HepG2 (cell line): Measurements from ENCODE around the gene ZMYND8. TPM values are rescaled to one million over a fixed set of nuclear protein-coding genes. Genes with fewer than 3 reads are reported as not detected.

Experiments
- DPF2 ChIP-seq: sonication (generic); formaldehyde crosslinking; IDR thresholded peaks from 2 replicates; pipeline ENCODE4 v1.4.0; 2020; ENCODE audit warnings: mild to moderate bottlenecking, low read depth, missing genetic modification reagents, borderline replicate concordance
- NR1H2 ChIP-seq: sonication (generic); formaldehyde crosslinking; IDR thresholded peaks from 2 replicates; pipeline ENCODE4 v1.8.1; 2022; ENCODE audit warnings: low read depth, missing genetic modification reagents, borderline replicate concordance
- TARDBP ChIP-seq: sonication (generic); formaldehyde crosslinking; IDR thresholded peaks from 2 replicates; pipeline ENCODE4 v1.8.0; 2022; ENCODE audit warnings: mild to moderate bottlenecking, missing genetic modification reagents
- YEATS4 ChIP-seq: sonication (generic); formaldehyde crosslinking; IDR thresholded peaks from 2 replicates; pipeline ENCODE4 v1.4.0; 2020; ENCODE audit warnings: missing genetic modification reagents, borderline replicate concordance
- ZFP36L1 ChIP-seq: sonication (generic); formaldehyde crosslinking; IDR thresholded peaks from 2 replicates; pipeline ENCODE4 v1.8.0; 2022; ENCODE audit warnings: mild to moderate bottlenecking, missing genetic modification reagents, moderate library complexity
- ZFP36L2 ChIP-seq: sonication (generic); formaldehyde crosslinking; IDR thresholded peaks from 2 replicates; pipeline ENCODE4 v1.4.0; 2020; ENCODE audit warnings: missing genetic modification reagents
- ZFP37 ChIP-seq: sonication (generic); formaldehyde crosslinking; IDR thresholded peaks from 2 replicates; pipeline ENCODE4 v1.4.0; 2020; ENCODE audit warnings: missing genetic modification reagents, borderline replicate concordance
- ZNF326 ChIP-seq: sonication (generic); formaldehyde crosslinking; IDR thresholded peaks from 2 replicates; pipeline ENCODE4 v1.4.0; 2020; ENCODE audit warnings: missing genetic modification reagents, borderline replicate concordance
- ZSCAN9 ChIP-seq: IDR thresholded peaks from 2 replicates; pipeline ENCODE4 v1.6.1; 2016; ENCODE audit warnings: borderline replicate concordance
- polyA plus RNA-seq, 8 experiments: library from polyadenylated mRNA; depleted of rRNA in 3 of 8; stranded (reverse) in 7 of 8; unstranded in 1 of 8; fragments of >200 nt; fragmentation: Illumina TruSeq in 4 of 8; extraction: Trizol in 4 of 8; gene quantifications; 2 replicates each; pipeline versions ENCODE4 v1.2.1 to v1.2.3, GENCODE V29; 2011 to 2016; ENCODE audit warnings: low read depth in 4 of 8, missing spikeins in 1 of 8, mixed read lengths in 1 of 8; ENCODE audit not compliant: insufficient read depth in 1 of 8
- total RNA-seq, 5 experiments: library from RNA; depleted of rRNA; stranded (reverse); fragments of >200 nt; fragmentation: Illumina TruSeq; extraction: Trizol; gene quantifications; 2 replicates each; pipeline ENCODE4 v1.2.3, GENCODE V29; 2016; ENCODE audit warnings: low read depth in 1 of 5
- TF ChIP-seq, protein P1 (sequence below), 2 experiments: fragments of 450-650 bp in 1 of 2; sonication (generic) in 1 of 2; formaldehyde crosslinking; IDR thresholded peaks; 2 replicates each; pipeline versions ENCODE4 v1.5.0 to v1.8.0; 2020 to 2022; ENCODE audit warnings: mild to moderate bottlenecking in 1 of 2, missing genetic modification reagents in 1 of 2
- TF ChIP-seq, protein P2 (sequence below): sonication (generic); formaldehyde crosslinking; IDR thresholded peaks from 2 replicates; pipeline ENCODE4 v1.4.0; 2020; ENCODE audit warnings: missing genetic modification reagents
- TF ChIP-seq, protein P3 (sequence below): IDR thresholded peaks from 2 replicates; pipeline ENCODE4 v1.4.0; 2020; ENCODE audit warnings: mild to moderate bottlenecking, missing genetic modification reagents
- TF ChIP-seq, protein P4 (sequence below): sonication (generic); formaldehyde crosslinking; IDR thresholded peaks from 2 replicates; pipeline ENCODE4 v1.8.1; 2023; ENCODE audit warnings: missing genetic modification reagents, mild to moderate bottlenecking, borderline replicate concordance
- TF ChIP-seq, protein P5 (sequence below): sonication (generic); formaldehyde crosslinking; conservative IDR thresholded peaks from 2 replicates; pipeline ENCODE4 v1.4.0; 2020; ENCODE audit warnings: missing genetic modification reagents

The ZMYND8 gene
- total and polyA plus RNA-seq, 2 of the 13 experiments (the other 11 are each of a cell fraction or from before 2014, with no cell fraction given), result 53.9 to 84.7 TPM

DNA sequence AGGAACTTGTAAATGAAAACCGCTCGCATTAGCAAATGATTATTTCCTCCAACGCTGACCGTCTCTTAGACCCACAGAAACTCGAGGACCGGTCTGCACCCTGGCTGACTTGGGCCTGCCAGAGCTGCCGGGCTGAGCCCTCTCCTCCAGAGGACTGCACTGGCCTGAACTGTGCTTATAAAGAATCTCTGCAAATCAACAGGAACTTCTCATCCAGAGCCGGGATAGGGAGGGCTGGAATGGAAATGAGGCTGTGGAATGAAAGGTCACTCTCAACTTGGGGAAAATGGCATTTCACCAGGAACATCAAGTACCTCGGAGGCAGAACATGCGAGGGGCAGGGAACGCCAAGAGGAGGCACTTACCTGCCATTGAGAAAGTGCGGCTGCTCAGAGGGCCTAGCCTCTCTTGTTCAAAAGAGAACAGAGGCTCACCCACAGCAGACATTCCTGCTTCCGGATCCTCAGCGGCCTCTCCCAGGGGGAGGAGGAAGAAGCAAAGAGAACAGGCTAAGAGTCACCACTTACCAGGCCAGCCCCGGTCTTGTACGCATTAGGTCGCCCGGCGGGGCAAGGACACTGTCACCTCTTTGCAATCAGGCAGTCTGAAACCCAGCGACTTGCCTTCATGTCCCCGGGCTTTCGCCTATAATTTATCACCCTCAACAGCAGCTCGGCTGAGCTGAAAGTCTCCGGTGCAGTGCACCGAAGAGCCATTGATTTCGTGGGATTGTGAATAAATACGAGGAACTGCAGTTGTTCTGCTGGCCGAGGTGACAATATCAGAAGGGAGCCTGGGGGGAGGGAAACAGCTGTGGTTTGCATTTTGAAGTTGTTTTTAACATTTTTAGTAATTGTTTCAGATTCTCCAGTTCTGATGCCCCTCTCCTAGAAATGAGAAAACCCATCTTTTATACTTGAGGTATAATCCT, 37.6 kb downstream of the ZMYND8 start (continued):
- TF ChIP-seq, protein P1, sequence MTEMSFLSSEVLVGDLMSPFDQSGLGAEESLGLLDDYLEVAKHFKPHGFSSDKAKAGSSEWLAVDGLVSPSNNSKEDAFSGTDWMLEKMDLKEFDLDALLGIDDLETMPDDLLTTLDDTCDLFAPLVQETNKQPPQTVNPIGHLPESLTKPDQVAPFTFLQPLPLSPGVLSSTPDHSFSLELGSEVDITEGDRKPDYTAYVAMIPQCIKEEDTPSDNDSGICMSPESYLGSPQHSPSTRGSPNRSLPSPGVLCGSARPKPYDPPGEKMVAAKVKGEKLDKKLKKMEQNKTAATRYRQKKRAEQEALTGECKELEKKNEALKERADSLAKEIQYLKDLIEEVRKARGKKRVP (CRISPR knock-in tag; IDR thresholded peaks at IDR 0.05), result no peak
- TF ChIP-seq TARDBP (no peak; the same call in 1 of the 2 replicates), DPF2 (CRISPR knock-in tag) (no peak), ZFP36L1 (peak; percentile 40; the same call in 1 of the 2 replicates), ZSCAN9 (CRISPR knock-in tag) (no peak), NR1H2 (CRISPR knock-in tag) (no peak), ZFP36L2 (no peak), ZFP37 (CRISPR knock-in tag) (no peak), ZNF326 (no peak), YEATS4 (CRISPR knock-in tag) (no peak; the same call in 1 of the 2 replicates)
- TF ChIP-seq, protein P2, sequence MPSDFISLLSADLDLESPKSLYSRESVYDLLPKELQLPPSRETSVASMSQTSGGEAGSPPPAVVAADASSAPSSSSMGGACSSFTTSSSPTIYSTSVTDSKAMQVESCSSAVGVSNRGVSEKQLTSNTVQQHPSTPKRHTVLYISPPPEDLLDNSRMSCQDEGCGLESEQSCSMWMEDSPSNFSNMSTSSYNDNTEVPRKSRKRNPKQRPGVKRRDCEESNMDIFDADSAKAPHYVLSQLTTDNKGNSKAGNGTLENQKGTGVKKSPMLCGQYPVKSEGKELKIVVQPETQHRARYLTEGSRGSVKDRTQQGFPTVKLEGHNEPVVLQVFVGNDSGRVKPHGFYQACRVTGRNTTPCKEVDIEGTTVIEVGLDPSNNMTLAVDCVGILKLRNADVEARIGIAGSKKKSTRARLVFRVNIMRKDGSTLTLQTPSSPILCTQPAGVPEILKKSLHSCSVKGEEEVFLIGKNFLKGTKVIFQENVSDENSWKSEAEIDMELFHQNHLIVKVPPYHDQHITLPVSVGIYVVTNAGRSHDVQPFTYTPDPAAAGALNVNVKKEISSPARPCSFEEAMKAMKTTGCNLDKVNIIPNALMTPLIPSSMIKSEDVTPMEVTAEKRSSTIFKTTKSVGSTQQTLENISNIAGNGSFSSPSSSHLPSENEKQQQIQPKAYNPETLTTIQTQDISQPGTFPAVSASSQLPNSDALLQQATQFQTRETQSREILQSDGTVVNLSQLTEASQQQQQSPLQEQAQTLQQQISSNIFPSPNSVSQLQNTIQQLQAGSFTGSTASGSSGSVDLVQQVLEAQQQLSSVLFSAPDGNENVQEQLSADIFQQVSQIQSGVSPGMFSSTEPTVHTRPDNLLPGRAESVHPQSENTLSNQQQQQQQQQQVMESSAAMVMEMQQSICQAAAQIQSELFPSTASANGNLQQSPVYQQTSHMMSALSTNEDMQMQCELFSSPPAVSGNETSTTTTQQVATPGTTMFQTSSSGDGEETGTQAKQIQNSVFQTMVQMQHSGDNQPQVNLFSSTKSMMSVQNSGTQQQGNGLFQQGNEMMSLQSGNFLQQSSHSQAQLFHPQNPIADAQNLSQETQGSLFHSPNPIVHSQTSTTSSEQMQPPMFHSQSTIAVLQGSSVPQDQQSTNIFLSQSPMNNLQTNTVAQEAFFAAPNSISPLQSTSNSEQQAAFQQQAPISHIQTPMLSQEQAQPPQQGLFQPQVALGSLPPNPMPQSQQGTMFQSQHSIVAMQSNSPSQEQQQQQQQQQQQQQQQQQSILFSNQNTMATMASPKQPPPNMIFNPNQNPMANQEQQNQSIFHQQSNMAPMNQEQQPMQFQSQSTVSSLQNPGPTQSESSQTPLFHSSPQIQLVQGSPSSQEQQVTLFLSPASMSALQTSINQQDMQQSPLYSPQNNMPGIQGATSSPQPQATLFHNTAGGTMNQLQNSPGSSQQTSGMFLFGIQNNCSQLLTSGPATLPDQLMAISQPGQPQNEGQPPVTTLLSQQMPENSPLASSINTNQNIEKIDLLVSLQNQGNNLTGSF, result 0 out of 2 replicates have a peak, but pooled peaks have one; percentile 54
- TF ChIP-seq, protein P3, sequence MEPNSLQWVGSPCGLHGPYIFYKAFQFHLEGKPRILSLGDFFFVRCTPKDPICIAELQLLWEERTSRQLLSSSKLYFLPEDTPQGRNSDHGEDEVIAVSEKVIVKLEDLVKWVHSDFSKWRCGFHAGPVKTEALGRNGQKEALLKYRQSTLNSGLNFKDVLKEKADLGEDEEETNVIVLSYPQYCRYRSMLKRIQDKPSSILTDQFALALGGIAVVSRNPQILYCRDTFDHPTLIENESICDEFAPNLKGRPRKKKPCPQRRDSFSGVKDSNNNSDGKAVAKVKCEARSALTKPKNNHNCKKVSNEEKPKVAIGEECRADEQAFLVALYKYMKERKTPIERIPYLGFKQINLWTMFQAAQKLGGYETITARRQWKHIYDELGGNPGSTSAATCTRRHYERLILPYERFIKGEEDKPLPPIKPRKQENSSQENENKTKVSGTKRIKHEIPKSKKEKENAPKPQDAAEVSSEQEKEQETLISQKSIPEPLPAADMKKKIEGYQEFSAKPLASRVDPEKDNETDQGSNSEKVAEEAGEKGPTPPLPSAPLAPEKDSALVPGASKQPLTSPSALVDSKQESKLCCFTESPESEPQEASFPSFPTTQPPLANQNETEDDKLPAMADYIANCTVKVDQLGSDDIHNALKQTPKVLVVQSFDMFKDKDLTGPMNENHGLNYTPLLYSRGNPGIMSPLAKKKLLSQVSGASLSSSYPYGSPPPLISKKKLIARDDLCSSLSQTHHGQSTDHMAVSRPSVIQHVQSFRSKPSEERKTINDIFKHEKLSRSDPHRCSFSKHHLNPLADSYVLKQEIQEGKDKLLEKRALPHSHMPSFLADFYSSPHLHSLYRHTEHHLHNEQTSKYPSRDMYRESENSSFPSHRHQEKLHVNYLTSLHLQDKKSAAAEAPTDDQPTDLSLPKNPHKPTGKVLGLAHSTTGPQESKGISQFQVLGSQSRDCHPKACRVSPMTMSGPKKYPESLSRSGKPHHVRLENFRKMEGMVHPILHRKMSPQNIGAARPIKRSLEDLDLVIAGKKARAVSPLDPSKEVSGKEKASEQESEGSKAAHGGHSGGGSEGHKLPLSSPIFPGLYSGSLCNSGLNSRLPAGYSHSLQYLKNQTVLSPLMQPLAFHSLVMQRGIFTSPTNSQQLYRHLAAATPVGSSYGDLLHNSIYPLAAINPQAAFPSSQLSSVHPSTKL (CRISPR knock-in tag), result no peak
- TF ChIP-seq, protein P4, sequence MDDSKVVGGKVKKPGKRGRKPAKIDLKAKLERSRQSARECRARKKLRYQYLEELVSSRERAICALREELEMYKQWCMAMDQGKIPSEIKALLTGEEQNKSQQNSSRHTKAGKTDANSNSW (CRISPR knock-in tag), result no peak
- TF ChIP-seq, protein P5, sequence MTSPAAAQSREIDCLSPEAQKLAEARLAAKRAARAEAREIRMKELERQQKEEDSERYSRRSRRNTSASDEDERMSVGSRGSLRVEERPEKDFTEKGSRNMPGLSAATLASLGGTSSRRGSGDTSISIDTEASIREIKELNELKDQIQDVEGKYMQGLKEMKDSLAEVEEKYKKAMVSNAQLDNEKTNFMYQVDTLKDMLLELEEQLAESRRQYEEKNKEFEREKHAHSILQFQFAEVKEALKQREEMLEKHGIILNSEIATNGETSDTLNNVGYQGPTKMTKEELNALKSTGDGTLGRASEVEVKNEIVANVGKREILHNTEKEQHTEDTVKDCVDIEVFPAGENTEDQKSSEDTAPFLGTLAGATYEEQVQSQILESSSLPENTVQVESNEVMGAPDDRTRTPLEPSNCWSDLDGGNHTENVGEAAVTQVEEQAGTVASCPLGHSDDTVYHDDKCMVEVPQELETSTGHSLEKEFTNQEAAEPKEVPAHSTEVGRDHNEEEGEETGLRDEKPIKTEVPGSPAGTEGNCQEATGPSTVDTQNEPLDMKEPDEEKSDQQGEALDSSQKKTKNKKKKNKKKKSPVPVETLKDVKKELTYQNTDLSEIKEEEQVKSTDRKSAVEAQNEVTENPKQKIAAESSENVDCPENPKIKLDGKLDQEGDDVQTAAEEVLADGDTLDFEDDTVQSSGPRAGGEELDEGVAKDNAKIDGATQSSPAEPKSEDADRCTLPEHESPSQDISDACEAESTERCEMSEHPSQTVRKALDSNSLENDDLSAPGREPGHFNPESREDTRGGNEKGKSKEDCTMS (CRISPR knock-in tag), result no peak
